Measurements from ENCODE around the gene CCR7. TPM values are rescaled to one million over a fixed set of nuclear protein-coding genes. Genes with fewer than 3 reads are reported as not detected.

The CCR7 gene
- total RNA-seq, 4 donors from 2014 or later = 1.2 TPM; not detected in 3

DNA sequence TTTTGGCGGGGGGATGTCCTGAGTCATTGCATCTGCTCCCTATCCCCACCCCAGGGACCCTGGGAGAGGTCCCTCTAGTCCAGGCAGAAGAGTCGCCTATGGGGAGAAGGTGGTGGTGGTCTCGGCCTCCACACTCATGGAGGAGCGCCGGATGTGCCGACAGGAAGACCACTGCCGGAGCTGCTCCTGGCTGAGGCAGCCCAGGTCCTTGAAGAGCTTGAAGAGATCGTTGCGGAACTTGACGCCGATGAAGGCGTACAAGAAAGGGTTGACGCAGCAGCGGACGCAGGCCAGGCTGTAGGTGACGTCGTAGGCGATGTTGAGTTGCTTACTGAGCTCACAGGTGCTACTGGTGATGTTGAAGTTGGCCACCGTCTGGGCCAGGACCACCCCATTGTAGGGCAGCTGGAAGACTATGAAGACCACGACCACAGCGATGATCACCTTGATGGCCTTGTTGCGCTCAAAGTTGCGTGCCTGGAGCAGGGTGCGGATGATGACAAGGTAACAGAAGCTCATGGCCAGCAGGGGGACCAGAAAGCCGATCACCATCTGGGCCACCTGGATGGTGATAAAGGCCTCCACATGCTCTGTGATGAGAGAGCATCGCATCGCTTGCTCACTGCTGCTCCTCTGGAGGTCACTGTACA is 10.5 kb downstream of the CCR7 start:
- Histone ChIP-seq H3K4me1 (peaks cover 89% of the 10 kb centered on the region), H3K27ac (peak overlapping the region; percentile 92), H3K9me3 (no peaks in the 10 kb centered on the region), H3K27me3 (no peaks in the 10 kb centered on the region), H3K4me3 (no peak overlapping the region), H3K36me3 (no peaks in the 10 kb centered on the region)
- WGBS = 99% methylated on average over 20 of the region's 27 CpGs
- peak; percentile 62 to 76 for DNase-seq (ENCODE audit: low spot score in 2 of 2)
- TF ChIP-seq POLR2A (IDR thresholded peaks at IDR 0.05) (no peak), POLR2AphosphoS5 (IDR thresholded peaks at IDR 0.05) (no peak), EP300 (IDR thresholded peaks at IDR 0.05) (no peak)
- TF ChIP-seq, protein P1, sequence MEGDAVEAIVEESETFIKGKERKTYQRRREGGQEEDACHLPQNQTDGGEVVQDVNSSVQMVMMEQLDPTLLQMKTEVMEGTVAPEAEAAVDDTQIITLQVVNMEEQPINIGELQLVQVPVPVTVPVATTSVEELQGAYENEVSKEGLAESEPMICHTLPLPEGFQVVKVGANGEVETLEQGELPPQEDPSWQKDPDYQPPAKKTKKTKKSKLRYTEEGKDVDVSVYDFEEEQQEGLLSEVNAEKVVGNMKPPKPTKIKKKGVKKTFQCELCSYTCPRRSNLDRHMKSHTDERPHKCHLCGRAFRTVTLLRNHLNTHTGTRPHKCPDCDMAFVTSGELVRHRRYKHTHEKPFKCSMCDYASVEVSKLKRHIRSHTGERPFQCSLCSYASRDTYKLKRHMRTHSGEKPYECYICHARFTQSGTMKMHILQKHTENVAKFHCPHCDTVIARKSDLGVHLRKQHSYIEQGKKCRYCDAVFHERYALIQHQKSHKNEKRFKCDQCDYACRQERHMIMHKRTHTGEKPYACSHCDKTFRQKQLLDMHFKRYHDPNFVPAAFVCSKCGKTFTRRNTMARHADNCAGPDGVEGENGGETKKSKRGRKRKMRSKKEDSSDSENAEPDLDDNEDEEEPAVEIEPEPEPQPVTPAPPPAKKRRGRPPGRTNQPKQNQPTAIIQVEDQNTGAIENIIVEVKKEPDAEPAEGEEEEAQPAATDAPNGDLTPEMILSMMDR (IDR thresholded peaks at IDR 0.05) = no peak

DNA sequence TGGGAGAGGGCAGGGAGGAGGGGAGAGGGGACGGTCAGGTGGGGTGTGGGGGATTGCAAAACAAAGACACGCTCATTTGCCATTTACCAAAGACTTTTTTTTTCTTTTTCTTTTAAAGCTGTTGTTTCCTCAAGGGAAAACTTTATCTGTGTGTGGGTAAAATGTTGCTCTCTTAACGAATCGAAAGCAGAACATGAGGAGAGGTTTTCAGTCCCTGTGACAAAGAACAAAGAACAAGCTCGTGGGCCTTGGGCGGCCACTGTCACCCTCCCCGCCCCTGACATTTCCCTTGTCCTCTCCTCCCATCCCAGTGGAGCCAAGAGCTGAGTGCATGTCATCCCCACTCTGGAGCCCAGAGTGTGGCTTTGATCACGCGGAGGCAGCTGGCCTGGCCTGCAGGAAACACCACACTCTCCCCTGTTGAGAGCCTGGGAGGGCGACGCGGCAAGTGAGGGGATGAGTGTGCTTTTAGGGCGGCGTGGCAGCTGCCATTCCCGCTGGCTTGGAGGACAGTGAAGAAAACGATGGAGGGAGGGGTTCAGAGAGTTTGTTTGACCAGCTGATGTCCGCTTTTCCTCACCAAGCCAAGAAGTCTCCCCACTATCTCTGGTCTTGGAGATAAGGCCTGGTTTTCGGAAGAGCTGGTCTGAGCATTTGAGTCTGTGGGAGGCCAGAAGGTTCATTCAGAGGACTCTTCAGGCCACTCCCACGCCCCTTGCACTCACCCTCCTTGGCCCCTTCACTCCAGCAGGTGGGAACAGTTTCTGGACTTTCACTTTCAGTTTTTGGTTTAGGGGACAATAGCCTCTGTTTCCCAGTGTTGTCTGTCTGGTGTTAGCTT is 11.4 kb downstream of the CCR7 start:
- TF ChIP-seq, protein P1 (IDR thresholded peaks at IDR 0.05) = no peak
- TF ChIP-seq POLR2A (IDR thresholded peaks at IDR 0.05) = peak in 1 of 2 donors; percentile 22
- peak in 2 of 3 donors; percentile 67 to 83 for TF ChIP-seq POLR2AphosphoS5 (IDR thresholded peaks at IDR 0.05)
- H3K9me3 ChIP-seq = no peaks in the 10 kb centered on the region
- H3K4me3 ChIP-seq = peak overlapping the region; percentile 15
- H3K36me3 ChIP-seq = no peaks in the 10 kb centered on the region
- H3K4me1 ChIP-seq = peaks cover 89% of the 10 kb centered on the region
- peak overlapping the region; percentile 92 for H3K27ac ChIP-seq
- peak; percentile 90 to 91 for DNase-seq (ENCODE audit: low spot score in 2 of 2)
- WGBS = 61% methylated on average over 19 of the region's 19 CpGs
- no peaks in the 10 kb centered on the region for H3K27me3 ChIP-seq

DNA sequence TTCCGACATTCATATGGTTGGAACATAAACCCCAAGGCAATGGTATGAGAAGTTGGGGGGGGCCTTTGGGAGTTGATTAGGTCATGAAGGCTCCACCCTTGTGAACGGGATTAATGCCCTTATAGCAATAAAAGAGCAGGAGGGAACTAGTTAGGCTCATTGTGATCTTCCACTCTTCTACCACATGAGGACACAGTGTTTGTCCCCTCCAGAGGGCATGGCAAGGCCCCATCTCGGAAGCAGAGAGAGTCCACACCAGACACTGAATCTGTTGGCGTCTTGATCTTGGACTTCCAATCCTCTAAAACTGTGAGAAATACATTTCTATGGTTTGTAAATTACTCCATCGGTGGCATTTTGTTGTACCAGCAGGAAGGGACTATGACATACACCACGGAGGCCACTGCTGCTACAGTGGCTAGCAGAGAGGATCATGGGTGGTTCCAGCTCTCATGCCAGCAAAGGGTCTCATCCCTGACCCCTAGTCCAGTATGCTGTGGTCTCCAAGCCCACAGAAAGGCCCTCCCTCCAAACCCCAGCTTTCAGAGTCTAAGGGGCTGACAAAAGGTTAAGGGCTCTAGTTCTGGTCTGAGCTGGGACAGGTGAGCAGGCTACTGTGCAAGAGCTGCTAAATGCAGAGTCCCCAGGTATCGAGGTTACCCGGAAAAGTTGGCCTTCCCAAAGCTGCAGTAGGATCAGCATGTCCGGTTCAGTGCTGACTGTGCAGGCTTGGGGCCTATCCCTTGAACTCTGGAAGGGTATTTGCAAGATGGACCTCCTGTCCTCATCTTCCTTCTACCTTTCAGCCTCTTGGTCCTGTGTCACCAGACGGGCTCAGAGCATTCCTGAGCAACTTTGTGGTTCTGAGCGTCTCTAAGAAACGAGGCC is 12.2 kb downstream of the CCR7 start:
- TF ChIP-seq POLR2AphosphoS5 (IDR thresholded peaks at IDR 0.05) (no peak), EP300 (IDR thresholded peaks at IDR 0.05) (no peak), POLR2A (IDR thresholded peaks at IDR 0.05) (no peak)
- TF ChIP-seq, protein P1 (IDR thresholded peaks at IDR 0.05) = no peak
- H3K27ac ChIP-seq = peak overlapping the region; percentile 92
- 71% methylated on average over 11 of the region's 12 CpGs for WGBS
- no peaks in the 10 kb centered on the region for H3K9me3 ChIP-seq
- peak in 1 of 2 donors; percentile 86 for DNase-seq (ENCODE audit: low spot score in 2 of 2)
- H3K36me3 ChIP-seq = no peaks in the 10 kb centered on the region
- H3K27me3 ChIP-seq = no peaks in the 10 kb centered on the region
- peaks cover 89% of the 10 kb centered on the region for H3K4me1 ChIP-seq
- no peak overlapping the region for H3K4me3 ChIP-seq

DNA sequence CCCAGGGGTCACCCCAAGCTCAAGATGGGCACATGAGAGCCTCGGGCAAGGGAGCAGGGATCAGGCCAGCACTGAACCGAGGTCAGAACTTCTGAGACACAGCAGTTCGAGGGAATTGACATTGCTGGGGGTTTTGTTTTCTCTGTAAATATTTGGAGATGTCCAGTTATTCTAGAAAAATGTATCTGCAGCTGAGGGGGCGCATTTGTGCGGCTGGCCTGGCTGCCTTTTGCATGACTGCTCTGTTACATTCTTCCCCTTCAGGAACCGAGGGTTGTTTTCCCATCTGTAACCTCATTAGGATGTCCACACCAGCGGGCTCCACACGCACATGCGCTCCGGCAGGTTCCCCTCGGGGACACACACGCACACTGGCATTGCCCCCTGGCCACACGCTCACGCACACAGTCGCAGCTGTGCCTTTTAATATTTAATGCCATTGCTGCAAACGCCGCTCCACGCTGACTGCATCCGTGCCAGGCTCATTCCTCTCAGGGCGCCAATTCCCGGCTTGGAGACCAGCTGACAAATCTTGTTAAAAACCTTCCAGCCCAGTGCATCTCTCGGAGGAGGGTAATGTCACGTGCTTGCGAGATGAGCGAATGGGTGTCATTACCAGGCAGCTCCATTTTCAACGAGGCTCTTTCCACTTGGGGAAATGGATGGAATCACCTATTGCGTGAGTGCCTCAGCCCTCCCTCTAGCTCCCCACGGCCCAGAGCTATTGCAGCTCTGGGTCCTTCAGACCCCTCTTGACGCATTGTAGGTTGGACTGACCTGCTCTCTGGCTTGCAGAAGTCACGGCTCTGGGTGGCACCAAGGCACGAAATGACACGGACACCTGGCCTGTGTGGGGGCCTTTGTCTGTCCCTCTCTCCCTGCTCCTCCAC is 13.1 kb downstream of the CCR7 start:
- Histone ChIP-seq H3K27ac (peak overlapping the region; percentile 92), H3K27me3 (no peaks in the 10 kb centered on the region), H3K4me3 (no peak overlapping the region), H3K9me3 (no peaks in the 10 kb centered on the region), H3K36me3 (no peaks in the 10 kb centered on the region), H3K4me1 (peaks cover 89% of the 10 kb centered on the region)
- TF ChIP-seq EP300 (IDR thresholded peaks at IDR 0.05) (no peak), POLR2A (IDR thresholded peaks at IDR 0.05) (peak in 1 of 2 donors; percentile 15), POLR2AphosphoS5 (IDR thresholded peaks at IDR 0.05) (peak; percentile 4 to 54 (median 19))
- TF ChIP-seq, protein P1 (IDR thresholded peaks at IDR 0.05) = no peak
- peak; percentile 83 for DNase-seq (ENCODE audit: low spot score in 2 of 2)
- 58% methylated on average over 32 of the region's 32 CpGs for WGBS

Data from suprapubic skin (tissue), 4 donors.